Astrocyte (in vitro differentiated cells and primary cell): ENCODE results near the gene CMTM8.

ENCODE experiments used
- CTCF ChIP-seq: IDR thresholded peaks from 2 replicates; pipeline ENCODE4 v1.5.1; 2011; ENCODE audit warnings: low read depth, mild to moderate bottlenecking, inconsistent platforms, low read length, moderate library complexity; ENCODE audit not compliant: insufficient read depth
- EZH2 ChIP-seq: IDR thresholded peaks from 2 replicates; pipeline ENCODE4 v1.6.1; 2012; ENCODE audit warnings: mild to moderate bottlenecking, low read length, inconsistent platforms; ENCODE audit not compliant: insufficient read depth

DNA sequence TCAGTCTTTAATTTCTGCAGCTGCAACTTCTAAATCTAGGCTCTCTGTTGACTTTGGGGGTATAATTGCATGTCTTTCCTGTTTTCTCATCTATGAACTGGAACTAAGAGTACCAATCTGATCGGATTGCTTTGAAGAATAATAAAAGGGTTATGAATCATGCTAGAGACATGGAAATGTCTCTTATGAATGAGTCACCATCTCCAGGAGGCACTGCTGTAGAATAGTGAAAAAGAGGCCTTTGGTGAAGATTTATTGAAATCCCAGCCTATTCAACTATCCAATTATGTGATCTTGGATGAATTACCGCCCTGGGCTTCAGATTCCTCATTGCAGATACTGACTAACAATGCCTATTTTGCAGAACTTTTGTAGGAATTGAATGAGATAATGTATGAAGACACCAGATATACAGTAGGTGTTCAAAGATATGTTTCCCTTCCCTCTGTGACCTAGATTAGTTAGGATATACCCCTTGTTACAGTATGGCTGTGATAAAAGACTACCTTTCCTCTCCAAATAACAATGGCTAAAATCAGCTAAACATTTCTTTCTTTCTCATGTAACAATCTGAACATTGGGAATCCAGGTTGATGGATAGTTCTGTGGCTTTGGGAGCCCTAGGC is 11.5 kb upstream of the CMTM8 start:
- TF ChIP-seq CTCF (no peak), EZH2 (no peak)
